H1 (cell line): ENCODE results near the gene CFAP54. TPM values are rescaled to one million over a fixed set of nuclear protein-coding genes. Genes with fewer than 3 reads are reported as not detected.

Source experiments
- CHD7 ChIP-seq: fragments of 300-600 bp; sonication (generic); IDR thresholded peaks from 2 replicates; pipeline ENCODE4 v1.7.1; 2012; ENCODE audit warnings: low read length, moderate library complexity, mild to moderate bottlenecking, inconsistent platforms; ENCODE audit not compliant: insufficient replicate concordance
- KDM4A ChIP-seq: IDR thresholded peaks from one replicate; pipeline ENCODE4 v1.7.1; 2012; ENCODE audit warnings: low read depth, mild to moderate bottlenecking, moderate library complexity, low read length, inconsistent platforms; ENCODE audit not compliant: severe bottlenecking
- MAX ChIP-seq: IDR thresholded peaks from 2 replicates; pipeline ENCODE4 v1.6.1; 2012; ENCODE audit warnings: inconsistent platforms
- polyA plus RNA-seq, 7 experiments: library from polyadenylated mRNA; depleted of rRNA in 3 of 7; stranded (reverse) in 5 of 7; unstranded in 2 of 7; fragments of >200 nt in 5 of 7; fragments of 200-250 nt in 2 of 7; gene quantifications; 1 replicate in 5 of 7; 2 replicates in 1 of 7; 4 replicates in 1 of 7; pipeline versions ENCODE4 v1.2.1 to v1.2.3, GENCODE V29; 2011 to 2013; ENCODE audit warnings: missing spikeins in 2 of 7, mixed read lengths in 2 of 7
- total RNA-seq: library from RNA; stranded (reverse); fragmentation: NEBNext Ultra II Directional; extraction: Animal tissue kit (Norgen Biotek cat#: 25700); gene quantifications from 2 replicates; pipeline ENCODE4 v1.2.1, GENCODE V29; 2021

Gene CFAP54
- total and polyA plus RNA-seq, 2 of the 8 experiments (the other 6 are each of a cell fraction or from before 2014, with no cell fraction given): 0.17 to 0.33 TPM

GRCh38 chr12:96570579-96570978 is 81.2 kb downstream of the CFAP54 start (continued):
- TF ChIP-seq KDM4A (no peak), MAX (no peak), CHD7 (no peak)
- TF ChIP-seq, all 59 proteins: peak for 0
